ENCODE results near the gene LNX1. TPM values are rescaled to one million over a fixed set of nuclear protein-coding genes. Genes with fewer than 3 reads are reported as not detected.

Gene LNX1
- total RNA-seq, 1 donor from 2014 or later = not detected

DNA sequence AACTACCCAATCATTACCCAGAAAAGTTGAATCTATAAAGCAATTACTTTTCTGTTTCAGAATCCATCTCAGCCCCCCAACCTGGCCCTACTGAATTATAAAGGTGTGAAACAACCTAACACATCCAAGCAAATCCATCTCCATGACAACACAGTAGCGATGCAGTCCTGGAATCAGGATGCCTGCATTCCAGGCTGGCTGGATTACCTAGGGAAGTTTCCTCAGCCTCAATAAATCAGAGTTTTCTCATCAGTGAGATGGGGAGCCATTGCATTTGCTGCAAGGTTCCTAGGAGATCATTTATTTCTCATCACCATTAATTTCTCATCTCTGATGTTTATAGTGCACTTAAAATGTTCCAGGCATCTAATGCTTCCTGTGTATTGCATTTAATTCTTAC is 46.0 kb downstream of the LNX1 start:
- Mint-ChIP-seq H3K27ac (no peak overlapping the region), H3K4me3 (no peak overlapping the region), H3K27me3 (peaks cover 6% of the 10 kb centered on the region), H3K4me1 (no peaks in the 10 kb centered on the region), H3K36me3 (ENCODE audit: low read depth) (no peaks in the 10 kb centered on the region), H3K9me3 (peaks cover 4% of the 10 kb centered on the region)
- intact Hi-C loops (cut with micrococcal nuclease) = no loop called here
- TF ChIP-seq, protein P1, sequence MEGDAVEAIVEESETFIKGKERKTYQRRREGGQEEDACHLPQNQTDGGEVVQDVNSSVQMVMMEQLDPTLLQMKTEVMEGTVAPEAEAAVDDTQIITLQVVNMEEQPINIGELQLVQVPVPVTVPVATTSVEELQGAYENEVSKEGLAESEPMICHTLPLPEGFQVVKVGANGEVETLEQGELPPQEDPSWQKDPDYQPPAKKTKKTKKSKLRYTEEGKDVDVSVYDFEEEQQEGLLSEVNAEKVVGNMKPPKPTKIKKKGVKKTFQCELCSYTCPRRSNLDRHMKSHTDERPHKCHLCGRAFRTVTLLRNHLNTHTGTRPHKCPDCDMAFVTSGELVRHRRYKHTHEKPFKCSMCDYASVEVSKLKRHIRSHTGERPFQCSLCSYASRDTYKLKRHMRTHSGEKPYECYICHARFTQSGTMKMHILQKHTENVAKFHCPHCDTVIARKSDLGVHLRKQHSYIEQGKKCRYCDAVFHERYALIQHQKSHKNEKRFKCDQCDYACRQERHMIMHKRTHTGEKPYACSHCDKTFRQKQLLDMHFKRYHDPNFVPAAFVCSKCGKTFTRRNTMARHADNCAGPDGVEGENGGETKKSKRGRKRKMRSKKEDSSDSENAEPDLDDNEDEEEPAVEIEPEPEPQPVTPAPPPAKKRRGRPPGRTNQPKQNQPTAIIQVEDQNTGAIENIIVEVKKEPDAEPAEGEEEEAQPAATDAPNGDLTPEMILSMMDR (IDR thresholded peaks at IDR 0.05) = no peak
- POLR2A ChIA-PET = no interaction called here
- CTCF ChIA-PET = no interaction called here
- DNase-seq = no peak
- no peak for ATAC-seq (ENCODE audit: low read depth)

DNA sequence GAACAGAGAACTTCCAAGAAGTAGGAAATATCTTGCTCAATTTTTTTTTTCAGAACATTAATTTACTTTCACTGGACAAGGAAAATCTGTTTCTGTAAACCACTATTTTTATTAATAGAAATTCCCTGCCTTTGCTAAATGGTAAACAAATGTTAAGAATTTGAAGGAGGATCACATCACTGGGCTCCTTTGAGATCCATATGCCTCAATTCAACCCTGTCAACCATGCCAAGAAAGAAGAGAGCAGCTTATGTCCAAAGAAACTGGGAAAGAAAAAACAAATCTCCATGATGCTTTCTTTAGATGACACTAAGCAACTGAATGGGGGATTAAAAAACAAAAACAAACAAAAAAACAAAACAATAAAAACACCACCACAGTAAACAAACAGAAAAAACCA is 47.7 kb downstream of the LNX1 start:
- Mint-ChIP-seq H3K4me1 (no peaks in the 10 kb centered on the region), H3K27ac (no peak overlapping the region), H3K9me3 (peaks cover 2% of the 10 kb centered on the region), H3K36me3 (ENCODE audit: low read depth) (no peaks in the 10 kb centered on the region), H3K27me3 (peaks cover 12% of the 10 kb centered on the region), H3K4me3 (no peak overlapping the region)
- intact Hi-C loops (cut with micrococcal nuclease) = no loop called here
- DNase-seq (no peak), ATAC-seq (ENCODE audit: low read depth) (no peak)
- ChIA-PET POLR2A (no interaction called here), CTCF (no interaction called here)
- TF ChIP-seq, protein P1 (IDR thresholded peaks at IDR 0.05) = no peak

DNA sequence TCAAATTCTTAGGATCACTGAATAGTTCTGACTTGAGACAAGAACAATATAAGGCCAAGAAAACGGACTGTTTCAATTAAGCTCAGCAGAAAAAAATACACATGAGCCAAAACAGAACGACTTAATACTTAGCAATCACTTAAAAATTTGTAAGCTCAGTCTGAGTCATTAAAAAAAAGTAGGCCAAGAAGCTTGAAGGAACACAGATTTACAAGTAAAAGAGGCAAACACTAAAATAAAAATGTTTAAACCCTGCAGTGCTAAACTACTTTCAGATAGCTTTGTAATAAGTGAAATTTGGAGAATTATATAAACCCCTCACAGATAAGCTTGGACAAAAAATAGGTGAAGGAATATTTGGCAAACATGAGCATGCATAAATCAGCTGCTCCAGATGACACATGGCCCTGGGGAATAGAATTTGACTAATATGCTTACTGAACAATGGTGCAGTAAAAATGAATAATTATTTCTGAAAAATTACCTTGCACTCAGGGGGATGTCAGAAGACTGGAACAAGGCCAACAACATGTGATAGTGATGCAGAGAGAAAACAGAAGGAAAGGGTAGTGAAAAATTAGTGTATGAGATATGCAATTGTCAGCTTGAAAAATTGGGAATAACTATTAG is 49.6 kb downstream of the LNX1 start:
- ChIA-PET CTCF (no interaction called here), POLR2A (no interaction called here)
- no peaks in the 10 kb centered on the region for H3K4me1 Mint-ChIP-seq
- DNase-seq = no peak
- no peaks in the 10 kb centered on the region for H3K36me3 Mint-ChIP-seq (ENCODE audit: low read depth)
- H3K9me3 Mint-ChIP-seq = no peaks in the 10 kb centered on the region
- ATAC-seq (ENCODE audit: low read depth) = no peak
- no peak overlapping the region for H3K27ac Mint-ChIP-seq
- H3K4me3 Mint-ChIP-seq = no peak overlapping the region
- intact Hi-C loops (cut with micrococcal nuclease) = no loop called here
- H3K27me3 Mint-ChIP-seq = peaks cover 15% of the 10 kb centered on the region
- TF ChIP-seq, protein P1 (IDR thresholded peaks at IDR 0.05) = no peak

DNA sequence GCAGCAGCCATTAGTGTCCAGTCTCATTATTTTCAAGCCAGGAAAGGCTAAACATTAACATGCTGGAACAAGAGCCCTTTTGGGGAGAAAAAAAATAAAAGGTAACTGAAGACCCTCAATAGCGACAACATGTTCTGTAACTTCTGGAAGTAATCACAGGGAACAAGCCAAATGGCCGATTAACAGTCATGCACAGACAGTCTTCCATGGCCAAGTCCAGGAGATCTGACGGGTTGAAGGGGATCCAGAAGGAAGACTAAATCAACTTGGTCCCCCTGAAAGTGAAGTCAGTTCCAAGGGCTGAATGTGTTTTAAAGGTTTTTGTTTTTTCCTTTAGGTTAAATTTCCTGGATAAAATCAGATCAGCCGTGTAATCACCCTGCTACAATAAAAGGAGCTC is 52.5 kb downstream of the LNX1 start:
- intact Hi-C loops (cut with micrococcal nuclease) = no loop called here
- POLR2A ChIA-PET = no interaction called here
- Mint-ChIP-seq H3K9me3 (no peaks in the 10 kb centered on the region), H3K27ac (no peak overlapping the region), H3K27me3 (peaks cover 21% of the 10 kb centered on the region), H3K4me3 (no peak overlapping the region), H3K36me3 (ENCODE audit: low read depth) (no peaks in the 10 kb centered on the region), H3K4me1 (no peaks in the 10 kb centered on the region)
- CTCF ChIA-PET = no interaction called here
- no peak for ATAC-seq (ENCODE audit: low read depth)
- TF ChIP-seq, protein P1 (IDR thresholded peaks at IDR 0.05) = no peak
- DNase-seq = no peak

DNA sequence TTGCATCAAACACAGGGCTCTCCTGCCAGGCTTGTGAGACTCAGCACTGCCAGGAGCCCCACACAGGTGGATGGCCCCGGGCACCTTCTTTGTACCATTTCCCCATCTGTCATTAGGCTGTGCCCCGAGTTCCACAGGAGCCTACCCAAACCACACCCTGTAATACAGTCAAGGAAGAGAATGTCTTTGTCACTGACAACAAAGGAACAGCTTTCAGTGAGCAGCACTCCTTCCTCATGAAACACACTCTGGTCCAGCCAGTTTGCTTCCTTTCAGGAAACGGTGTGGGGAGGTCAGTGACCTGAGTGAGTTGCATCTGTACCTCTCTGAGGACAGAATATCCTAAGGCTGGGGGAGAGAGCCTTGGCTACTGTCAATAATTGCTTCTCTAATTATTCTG is 53.7 kb downstream of the LNX1 start:
- no peak for DNase-seq
- TF ChIP-seq, protein P1 (IDR thresholded peaks at IDR 0.05) = no peak
- Mint-ChIP-seq H3K4me1 (no peaks in the 10 kb centered on the region), H3K4me3 (no peak overlapping the region), H3K36me3 (ENCODE audit: low read depth) (no peaks in the 10 kb centered on the region), H3K27ac (no peak overlapping the region), H3K9me3 (no peaks in the 10 kb centered on the region), H3K27me3 (peaks cover 21% of the 10 kb centered on the region)
- no peak for ATAC-seq (ENCODE audit: low read depth)
- ChIA-PET CTCF (no interaction called here), POLR2A (no interaction called here)
- intact Hi-C loops (cut with micrococcal nuclease) = no loop called here
